Hepatocyte (in vitro differentiated cells): ENCODE results near the gene TDP2. TPM values are rescaled to one million over a fixed set of nuclear protein-coding genes. Genes with fewer than 3 reads are reported as not detected.
A peak's percentile ranks its signal among the peaks of the same experiment; 100 is the strongest.
"Not testable (repeated sequence)": the region's sequence is repeated elsewhere in the genome, so short reads cannot be mapped to it uniquely, and the experiment has no call there.

ENCODE experiments used
- DNase-seq: peaks from one replicate; pipeline ENCODE4 v3.0.0-alpha.2; 2016; ENCODE audit warnings: low spot score
- H2AFZ ChIP-seq: fragments of 200-600 bp; sonication (generic); 2 replicates; pipeline ENCODE4 v1.6.0; 2016; ENCODE audit warnings: antibody characterized with exemption, mild to moderate bottlenecking
- H3K27ac ChIP-seq: fragments of 200-600 bp; sonication (generic); 2 replicates; pipeline ENCODE4 v1.5.1; 2016; ENCODE audit warnings: mild to moderate bottlenecking
- H3K27me3 ChIP-seq: fragments of 200-600 bp; sonication (generic); 2 replicates; pipeline ENCODE4 v1.6.1; 2016
- H3K36me3 ChIP-seq: fragments of 200-600 bp; sonication (generic); replicated peaks from 2 replicates; pipeline ENCODE4 v1.5.1; 2016; ENCODE audit warnings: low read depth; ENCODE audit not compliant: insufficient read depth
- H3K4me1 ChIP-seq: fragments of 200-600 bp; sonication (generic); 2 replicates; pipeline ENCODE4 v1.5.1; 2016; ENCODE audit warnings: mild to moderate bottlenecking, moderate library complexity; ENCODE audit not compliant: insufficient read depth
- H3K4me2 ChIP-seq: fragments of 200-600 bp; sonication (generic); 2 replicates; pipeline ENCODE4 v1.6.0; 2016
- H3K4me3 ChIP-seq: fragments of 200-600 bp; sonication (generic); 2 replicates; pipeline ENCODE4 v1.5.1; 2016; ENCODE audit warnings: mild to moderate bottlenecking
- H3K79me2 ChIP-seq: fragments of 200-600 bp; sonication (generic); 2 replicates; pipeline ENCODE4 v1.6.0; 2017; ENCODE audit warnings: mild to moderate bottlenecking
- H3K9me2 ChIP-seq: fragments of 200-600 bp; sonication (generic); replicated peaks from 2 replicates; pipeline ENCODE4 v1.6.0; 2017; ENCODE audit warnings: mild to moderate bottlenecking; ENCODE audit not compliant: insufficient read depth
- H3K9me3 ChIP-seq: fragments of 200-600 bp; sonication (generic); 2 replicates; pipeline ENCODE4 v1.5.1; 2016; ENCODE audit warnings: low read depth, mild to moderate bottlenecking
- H4K20me1 ChIP-seq: fragments of 200-600 bp; sonication (generic); 2 replicates; pipeline ENCODE4 v1.6.0; 2016; ENCODE audit warnings: mild to moderate bottlenecking; ENCODE audit not compliant: insufficient read depth, poor library complexity, severe bottlenecking
- CTCF ChIP-seq: fragments of 200-600 bp; sonication (generic); IDR thresholded peaks from 2 replicates; pipeline ENCODE4 v1.5.1; 2016; ENCODE audit warnings: antibody characterized with exemption, mild to moderate bottlenecking; ENCODE audit not compliant: poor library complexity
- EZH2 ChIP-seq: fragments of 200-600 bp; sonication (generic); IDR thresholded peaks from 2 replicates; pipeline ENCODE4 v1.6.1; 2016; ENCODE audit warnings: antibody characterized with exemption, mild to moderate bottlenecking, borderline replicate concordance
- EZH2phosphoT487 ChIP-seq: fragments of 200-600 bp; sonication (generic); IDR thresholded peaks from one replicate; pipeline ENCODE4 v1.6.1; 2018; ENCODE audit warnings: antibody characterized with exemption, mild to moderate bottlenecking, low read depth, moderate library complexity; ENCODE audit not compliant: unreplicated experiment, severe bottlenecking
- WGBS: methylation state at CpG from one replicate; pipeline ENCODE4 v1.1.6; 2016; ENCODE audit warnings: low lambda C conversion rate; ENCODE audit errors: missing lambda C conversion rate; 5-methylcytosine and 5-hydroxymethylcytosine counted together
- polyA plus RNA-seq: library from polyadenylated mRNA; unstranded; fragments of >200 nt; fragmentation: Nextera tagmentation; extraction: Ambion mirVana; gene quantifications from 2 replicates; pipeline ENCODE4 v1.2.1, GENCODE V29; 2016
- total RNA-seq: library from RNA; depleted of rRNA; stranded (reverse); fragments of >200 nt; gene quantifications from 2 replicates; pipeline ENCODE4 v1.2.3, GENCODE V29; 2014

Gene TDP2
- total and polyA plus RNA-seq, 2 experiments from 2014 or later, result 75.5 to 117 TPM

GRCh38 chr6:24699521-24700359, 33.0 kb upstream of the TDP2 start:
- Histone ChIP-seq H3K4me2 (no peak overlapping the region), H3K79me2 (no peaks in the 10 kb centered on the region), H3K27ac (no peak overlapping the region), H3K4me3 (no peak overlapping the region), H3K9me2 (no peaks in the 10 kb centered on the region), H4K20me1 (peaks cover 5% of the 10 kb centered on the region), H3K9me3 (no peaks in the 10 kb centered on the region), H3K36me3 (no peaks in the 10 kb centered on the region), H2AFZ (no peak overlapping the region), H3K27me3 (no peaks in the 10 kb centered on the region), H3K4me1 (no peaks in the 10 kb centered on the region)
- 72% methylated on average over 3 of the region's 3 CpGs for WGBS
- no peak for DNase-seq
- TF ChIP-seq EZH2 (no peak), CTCF (no peak), EZH2phosphoT487 (no peak)

GRCh38 chr6:24696097-24696496, 29.4 kb upstream of the TDP2 start:
- 97% methylated on average over 2 of the region's 2 CpGs for WGBS
- Histone ChIP-seq H2AFZ (no peak overlapping the region), H4K20me1 (no peaks in the 10 kb centered on the region), H3K27ac (no peak overlapping the region), H3K36me3 (no peaks in the 10 kb centered on the region), H3K27me3 (no peaks in the 10 kb centered on the region), H3K79me2 (no peaks in the 10 kb centered on the region), H3K4me1 (no peaks in the 10 kb centered on the region), H3K9me2 (no peaks in the 10 kb centered on the region), H3K4me2 (no peak overlapping the region), H3K4me3 (no peak overlapping the region), H3K9me3 (no peaks in the 10 kb centered on the region)
- DNase-seq, result no peak
- TF ChIP-seq EZH2phosphoT487, result no peak
- no peak for TF ChIP-seq EZH2
- no peak for TF ChIP-seq CTCF

- not testable (repeated sequence) for H3K36me3 ChIP-seq, H2AFZ ChIP-seq, H3K9me2 ChIP-seq, H3K79me2 ChIP-seq, H4K20me1 ChIP-seq, H3K27me3 ChIP-seq, H3K9me3 ChIP-seq, H3K4me2 ChIP-seq, H3K4me1 ChIP-seq, H3K27ac ChIP-seq, H3K4me3 ChIP-seq
- 50% methylated on average over 8 of the region's 8 CpGs for WGBS
- peak; percentile 49 for DNase-seq
- peak; percentile 68 for TF ChIP-seq CTCF
Observed at GRCh38 chr6:24695635-24696034, 28.9 kb upstream of the TDP2 start.
